CD4-positive, alpha-beta T cell (primary cell): ENCODE results near the gene TUBA4B. TPM values are rescaled to one million over a fixed set of nuclear protein-coding genes. Genes with fewer than 3 reads are reported as not detected.
A peak's percentile ranks its signal among the peaks of the same experiment; 100 is the strongest.

Experiments
- ATAC-seq: fragments of 200-7000 bp; cut with Tn5 transposase; one replicate; pipeline ENCODE4 v1.10.0; 2022; ENCODE audit warnings: mild to moderate bottlenecking; ENCODE audit not compliant: poor library complexity
- CTCF ChIA-PET: fragments of 350-600 bp; sonication (Branson Sonifier 250); formaldehyde crosslinking; loops from one replicate; lab custom pipeline; 2021; ENCODE audit warnings: antibody characterized with exemption, inconsistent platforms; lab: Charles Lee
- POLR2A ChIA-PET: fragments of 350-600 bp; sonication (Branson Sonifier 250); formaldehyde crosslinking; loops from one replicate; lab custom pipeline; 2021; ENCODE audit warnings: antibody characterized with exemption, inconsistent platforms; lab: Charles Lee
- DNase-seq, 14 experiments: peaks; one replicate each; pipeline ENCODE4 v3.0.0-alpha.2; 2013 to 2020; ENCODE audit warnings: mixed read lengths in 2 of 14
- H3K27ac ChIP-seq, 2 donors: one replicate each; pipeline versions ENCODE4 v1.5.1 to v1.7.0; 2013; ENCODE audit warnings: low read length in 2 of 2, low read depth in 1 of 2, mild to moderate bottlenecking in 1 of 2
- H3K27me3 ChIP-seq, 2 experiments: 1 replicate in 1 of 2; 2 replicates in 1 of 2; pipeline versions ENCODE4 v1.6.1 to v1.7.0; 2013; ENCODE audit warnings: low read length in 2 of 2, control low read depth in 1 of 2, mild to moderate bottlenecking in 1 of 2, moderate library complexity in 1 of 2; ENCODE audit not compliant: insufficient read depth in 2 of 2, control insufficient read depth in 1 of 2
- H3K36me3 ChIP-seq: one replicate; pipeline ENCODE4 v1.6.1; 2013; ENCODE audit warnings: low read length, control low read depth; ENCODE audit not compliant: insufficient read depth
- H3K4me1 ChIP-seq: one replicate; pipeline ENCODE4 v1.6.1; 2013; ENCODE audit warnings: low read length, control low read depth; ENCODE audit not compliant: insufficient read depth
- H3K4me3 ChIP-seq: one replicate; pipeline ENCODE4 v1.5.1; 2013; ENCODE audit warnings: mild to moderate bottlenecking, low read length, moderate library complexity
- H3K9me3 ChIP-seq, 2 experiments: 1 replicate in 1 of 2; 2 replicates in 1 of 2; pipeline versions ENCODE4 v1.6.1 to v1.7.0; 2013; ENCODE audit warnings: low read length in 2 of 2, mild to moderate bottlenecking in 2 of 2, control low read depth in 1 of 2, moderate library complexity in 1 of 2; ENCODE audit not compliant: control insufficient read depth in 1 of 2, insufficient read depth in 1 of 2
- H3K27ac Mint-ChIP-seq: one replicate; pipeline ENCODE4 v1.8.0; 2020; ENCODE audit warnings: mixed read lengths
- H3K27me3 Mint-ChIP-seq: one replicate; pipeline ENCODE4 v1.8.0; 2021; ENCODE audit warnings: mixed read lengths
- H3K36me3 Mint-ChIP-seq: one replicate; pipeline ENCODE4 v1.8.0; 2021; ENCODE audit warnings: low read depth, mixed read lengths
- H3K4me1 Mint-ChIP-seq: one replicate; pipeline ENCODE4 v1.8.0; 2021; ENCODE audit warnings: low read depth, mixed read lengths
- H3K4me3 Mint-ChIP-seq: one replicate; pipeline ENCODE4 v1.8.0; 2020; ENCODE audit warnings: mild to moderate bottlenecking, mixed read lengths
- H3K9me3 Mint-ChIP-seq: one replicate; pipeline ENCODE4 v1.8.0; 2020; ENCODE audit warnings: mixed read lengths
- CTCF ChIP-seq: fragments of 200-600 bp; IDR thresholded peaks from one replicate; pipeline ENCODE4 v1.8.0; 2022; ENCODE audit warnings: antibody characterized with exemption, mild to moderate bottlenecking
- intact Hi-C, 2 experiments: fragments of 100-400 bp; cut with DNase I in 1 of 2; cut with micrococcal nuclease in 1 of 2; formaldehyde crosslinking; loops; one replicate each; pipeline versions ENCODE4 v1.15.1 to v1.9.0; 2023 to 2025; cut with DNase I, micrococcal nuclease
- total RNA-seq, 174 experiments: library from RNA in 2 of 174; stranded (reverse) in 2 of 174; gene quantifications; one replicate each; pipeline ENCODE4 v1.2.3 and lab custom pipeline; 2021 to 2026

TUBA4B gene
- total RNA-seq, 2 experiments from 2014 or later = not detected

DNA sequence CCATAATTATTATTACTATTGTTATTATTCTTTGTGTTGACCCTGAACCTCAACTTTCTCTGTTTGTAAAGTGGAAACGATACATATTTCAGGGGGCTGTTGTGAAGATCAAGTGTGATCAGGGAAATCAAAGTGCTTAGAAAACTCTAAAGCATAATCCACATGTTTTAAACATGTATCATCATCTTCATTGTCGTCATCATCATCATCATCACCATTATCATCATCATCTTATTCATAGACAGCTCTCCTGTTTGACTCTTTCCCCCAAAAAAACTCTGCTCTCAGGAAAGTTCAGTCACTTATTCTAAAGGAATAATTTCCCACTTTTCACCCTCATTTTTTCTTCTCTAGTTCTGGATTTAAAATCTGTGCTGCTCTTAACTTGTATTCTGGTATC lies 51.2 kb downstream of the TUBA4B start:
- Mint-ChIP-seq H3K27ac (no peak overlapping the region), H3K9me3 (no peaks in the 10 kb centered on the region), H3K4me1 (no peaks in the 10 kb centered on the region), H3K4me3 (no peak overlapping the region), H3K36me3 (no peaks in the 10 kb centered on the region), H3K27me3 (peaks cover 72% of the 10 kb centered on the region)
- peaks cover 33 to 36% of the 10 kb centered on the region in 2 experiments for H3K27me3 ChIP-seq
- no peak overlapping the region for H3K27ac ChIP-seq
- DNase-seq (no peak), ATAC-seq (no peak)
- H3K4me3 ChIP-seq = no peak overlapping the region
- ChIA-PET POLR2A (no interaction called here), CTCF (no interaction called here)
- H3K4me1 ChIP-seq = peaks cover 3% of the 10 kb centered on the region
- TF ChIP-seq CTCF = no peak
- H3K36me3 ChIP-seq = no peaks in the 10 kb centered on the region
- H3K9me3 ChIP-seq = peaks cover 0 to 21% of the 10 kb centered on the region in 2 experiments
- intact Hi-C loops = loop anchor here in 1 of 2 experiments (10.0 kb wide), 1 partner anchor 339 kb away; no protein-coding TSS in a partner anchor

DNA sequence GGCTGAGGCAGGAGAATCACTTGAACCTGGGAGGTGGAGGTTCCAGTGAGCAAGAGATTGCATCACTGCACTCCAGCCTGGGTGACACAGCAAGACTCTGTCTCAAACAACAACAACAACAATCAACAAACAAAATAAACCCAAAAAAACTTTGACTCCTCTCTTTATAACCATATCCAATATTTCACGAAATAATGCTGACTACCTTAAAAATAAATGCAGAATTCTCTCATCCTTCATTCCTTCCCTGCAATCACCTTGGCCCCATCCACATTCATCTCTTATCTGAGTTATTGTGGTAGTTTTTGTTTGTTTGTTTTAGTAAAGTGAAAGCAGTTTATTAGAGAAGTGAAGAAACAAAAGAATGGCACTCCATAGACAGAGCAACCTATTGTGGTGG lies 53.0 kb downstream of the TUBA4B start:
- Histone ChIP-seq H3K9me3 (peaks cover 0 to 18% of the 10 kb centered on the region in 2 experiments), H3K36me3 (no peaks in the 10 kb centered on the region), H3K27me3 (peaks cover 37 to 50% of the 10 kb centered on the region in 2 experiments), H3K4me1 (peaks cover 3% of the 10 kb centered on the region), H3K4me3 (no peak overlapping the region), H3K27ac (no peak overlapping the region)
- DNase-seq (no peak), ATAC-seq (no peak)
- H3K9me3 Mint-ChIP-seq = no peaks in the 10 kb centered on the region
- ChIA-PET CTCF (no interaction called here), POLR2A (no interaction called here)
- no peak for TF ChIP-seq CTCF
- H3K36me3 Mint-ChIP-seq = no peaks in the 10 kb centered on the region
- intact Hi-C loops = loop anchor here in 1 of 2 experiments (10.0 kb wide), 1 partner anchor 341 kb away; no protein-coding TSS in a partner anchor
- peaks cover 77% of the 10 kb centered on the region for H3K27me3 Mint-ChIP-seq
- H3K4me3 Mint-ChIP-seq = no peak overlapping the region
- H3K4me1 Mint-ChIP-seq = no peaks in the 10 kb centered on the region
- no peak overlapping the region for H3K27ac Mint-ChIP-seq

- peak; percentile 81 for ATAC-seq
- Histone ChIP-seq H3K36me3 (no peaks in the 10 kb centered on the region), H3K4me1 (peaks cover 3% of the 10 kb centered on the region), H3K27ac (no peak overlapping the region), H3K9me3 (peaks cover 0 to 26% of the 10 kb centered on the region in 2 experiments), H3K27me3 (peaks cover 30 to 47% of the 10 kb centered on the region in 2 experiments), H3K4me3 (no peak overlapping the region)
- H3K4me3 Mint-ChIP-seq = no peak overlapping the region
- intact Hi-C loops = loop anchor here in 1 of 2 experiments (10.0 kb wide), 1 partner anchor 344 kb away; no protein-coding TSS in a partner anchor
- no peak for TF ChIP-seq CTCF
- peak; percentile 50 to 81 (median 62) for DNase-seq
- H3K27me3 Mint-ChIP-seq = peaks cover 67% of the 10 kb centered on the region
- H3K27ac Mint-ChIP-seq = no peak overlapping the region
- no peaks in the 10 kb centered on the region for H3K9me3 Mint-ChIP-seq
- H3K4me1 Mint-ChIP-seq = no peaks in the 10 kb centered on the region
- CTCF ChIA-PET = interaction anchor here (0.7 kb wide), 1 partner anchor 97 kb away, joined by 3 read pairs; no protein-coding TSS in a partner anchor
- no peaks in the 10 kb centered on the region for H3K36me3 Mint-ChIP-seq
- POLR2A ChIA-PET = no interaction called here
Observed at GRCh38 chr2:219308142-219309101, 55.4 kb downstream of the TUBA4B start.
